Heart right ventricle (tissue), 16 donors: ENCODE data around the gene ZNF318. TPM values are rescaled to one million over a fixed set of nuclear protein-coding genes. Genes with fewer than 3 reads are reported as not detected.

Experiments
- ATAC-seq, 8 donors: fragments of 200-7000 bp; cut with Tn5 transposase; one replicate each; pipeline ENCODE4 v1.9.1; 2020; ENCODE audit warnings: mild to moderate bottlenecking in 8 of 8, moderate library complexity in 8 of 8, moderate number of reproducible peaks in 1 of 8
- DNase-seq, 2 donors: peaks; one replicate each; pipeline ENCODE4 v3.0.0-alpha.2; 2020
- H3K27ac ChIP-seq, 10 donors: fragments of 200-600 bp; sonication (generic) in 2 of 10; one replicate each; pipeline versions ENCODE4 v1.5.0 to v1.8.0; 2020 to 2022; ENCODE audit warnings: mild to moderate bottlenecking in 3 of 10
- H3K27me3 ChIP-seq, 7 donors: fragments of 200-600 bp; one replicate each; pipeline ENCODE4 v1.8.0; 2021 to 2022; ENCODE audit warnings: mild to moderate bottlenecking in 2 of 7
- H3K36me3 ChIP-seq, 9 donors: fragments of 200-600 bp; sonication (generic) in 1 of 9; one replicate each; pipeline versions ENCODE4 v1.5.0 to v1.8.0; 2020 to 2022; ENCODE audit warnings: mild to moderate bottlenecking in 2 of 9
- H3K4me1 ChIP-seq, 9 donors: fragments of 200-600 bp; sonication (generic) in 1 of 9; one replicate each; pipeline versions ENCODE4 v1.5.0 to v1.8.0; 2020 to 2022; ENCODE audit warnings: mild to moderate bottlenecking in 4 of 9
- H3K4me3 ChIP-seq, 10 donors: fragments of 200-600 bp; sonication (generic) in 2 of 10; one replicate each; pipeline versions ENCODE4 v1.5.0 to v1.8.0; 2020 to 2022; ENCODE audit warnings: mild to moderate bottlenecking in 7 of 10, moderate library complexity in 2 of 10
- H3K9me3 ChIP-seq, 11 donors: fragments of 200-600 bp in 10 of 11; sonication (generic) in 2 of 11; one replicate each; pipeline versions ENCODE4 v1.5.0 to v1.8.0; 2013 to 2022; ENCODE audit warnings: mild to moderate bottlenecking in 2 of 11, control low read depth in 1 of 11, moderate library complexity in 1 of 11
- WGBS, 2 donors: extraction: QIAGEN DNeasy Blood & Tissue Kit; methylation state at CpG; one replicate each; pipeline ENCODE4 v1.1.7; 2013; ENCODE audit warnings: inconsistent platforms in 1 of 2; 5-methylcytosine and 5-hydroxymethylcytosine counted together
- intact Hi-C, 10 donors: fragments of 100-400 bp; cut with DNase I; formaldehyde crosslinking; loops; one replicate each; pipeline versions ENCODE4 v1.11.1 to v1.14.2; 2022
- polyA plus RNA-seq, 2 donors: library from polyadenylated mRNA; stranded (reverse); fragments of 200-250 nt; gene quantifications; one replicate each; pipeline ENCODE4 v1.2.3, GENCODE V29; 2013
- total RNA-seq, 10 donors: library from RNA; stranded (reverse); fragmentation: NEBNext Ultra II Directional in 3 of 10; extraction: Animal tissue kit (Norgen Biotek cat#: 25700) in 3 of 10; gene quantifications; one replicate each; pipeline versions ENCODE4 v1.2.1 to v1.2.4, GENCODE V29; 2021 to 2023
- TF ChIP-seq, protein P1 (sequence below), 9 donors: fragments of 200-600 bp; sonication (generic) in 2 of 9; IDR thresholded peaks; one replicate each; pipeline versions ENCODE4 v1.5.0 to v1.8.0; 2021 to 2022; ENCODE audit warnings: antibody characterized with exemption in 9 of 9, mild to moderate bottlenecking in 5 of 9, moderate library complexity in 1 of 9
- donor health status: Arrhythmogenic right ventricular cardiomyopathy.
- donor health status: ischemic (EF 13 %, LVEDD 7.1; RV severe dilation, severe dysfunction).
- donor health status: healthy with polysubstance abuse.
- donor health status: DM: no; HTN: yes; CAD: no.
- donor health status: DM: no; HTN: no; CAD: no.
- donor health status: ischemic (EF 25% LVEDD 6.9; RV normal size, moderate dysfunction).
- donor health status: ischemic (EF 25% LVEDD 5.7; RV mildly dilated, moderate dysfunction).
- donor health status: healthy.
- donor health status: DM: yes; HTN: yes; CAD: no.
- donor health status: Ischemic cardiomyopathy.
- donor health status: ischemic (EF 35%, LVEDD 5.7; RV mildly dilated, moderate dysfunction).
- donor health status: nonischemic (EF 11% LVEDD 7.7; RV severe dilation, severe dysfunction).
- donor health status: DM: yes; HTN: yes; CAD: no.
- donor health status: PGD.
- donor health status: ischemic (EF 29% LVEDD 5.4; RV normal size, mild dysfunction).
- donor health status: nonischemic (EF 23%, LVEDD 6.1; RV moderate dilation, normal function).

ZNF318 gene
- total and polyA plus RNA-seq, 12 donors: 3.4 to 20.4 (median 13.7) TPM

- WGBS, 2 donors: 81 to 89% methylated on average over 1 of the region's 1 CpG
Measured at GRCh38 chr6:43325876-43326275, 43.6 kb downstream of the ZNF318 start.

DNA sequence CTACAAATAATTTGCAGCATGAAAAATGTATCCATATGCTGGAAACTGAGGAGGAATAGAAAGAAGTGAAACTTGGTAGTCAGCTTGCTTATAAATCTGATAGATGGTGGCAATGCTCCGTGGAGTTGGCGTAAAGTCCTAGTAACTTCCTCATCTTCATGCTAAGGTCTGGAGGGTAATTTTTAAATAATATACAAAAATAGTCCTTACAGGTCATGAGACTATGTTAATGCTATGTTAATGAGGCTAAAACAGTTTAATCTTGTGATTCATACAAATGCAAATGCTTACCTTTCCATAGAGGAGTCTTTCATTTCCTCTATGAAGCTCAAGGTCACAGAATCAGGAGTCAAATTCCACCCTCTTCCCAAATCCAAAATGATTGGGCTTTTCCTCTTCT, 51.4 kb downstream of the ZNF318 start:
- H3K27me3 ChIP-seq: no peaks in the 10 kb centered on the region
- H3K4me1 ChIP-seq: peaks cover 0 to 7% (median 0%) of the 10 kb centered on the region in 9 donors
- DNase-seq (no peak), ATAC-seq (no peak)
- H3K36me3 ChIP-seq: peaks cover 0 to 7% (median 0%) of the 10 kb centered on the region in 9 donors
- intact Hi-C loops: no loop called here
- WGBS, 2 donors: 92 to 95% methylated on average over 2 of the region's 2 CpGs
- no peak overlapping the region for H3K4me3 ChIP-seq
- TF ChIP-seq, protein P1, sequence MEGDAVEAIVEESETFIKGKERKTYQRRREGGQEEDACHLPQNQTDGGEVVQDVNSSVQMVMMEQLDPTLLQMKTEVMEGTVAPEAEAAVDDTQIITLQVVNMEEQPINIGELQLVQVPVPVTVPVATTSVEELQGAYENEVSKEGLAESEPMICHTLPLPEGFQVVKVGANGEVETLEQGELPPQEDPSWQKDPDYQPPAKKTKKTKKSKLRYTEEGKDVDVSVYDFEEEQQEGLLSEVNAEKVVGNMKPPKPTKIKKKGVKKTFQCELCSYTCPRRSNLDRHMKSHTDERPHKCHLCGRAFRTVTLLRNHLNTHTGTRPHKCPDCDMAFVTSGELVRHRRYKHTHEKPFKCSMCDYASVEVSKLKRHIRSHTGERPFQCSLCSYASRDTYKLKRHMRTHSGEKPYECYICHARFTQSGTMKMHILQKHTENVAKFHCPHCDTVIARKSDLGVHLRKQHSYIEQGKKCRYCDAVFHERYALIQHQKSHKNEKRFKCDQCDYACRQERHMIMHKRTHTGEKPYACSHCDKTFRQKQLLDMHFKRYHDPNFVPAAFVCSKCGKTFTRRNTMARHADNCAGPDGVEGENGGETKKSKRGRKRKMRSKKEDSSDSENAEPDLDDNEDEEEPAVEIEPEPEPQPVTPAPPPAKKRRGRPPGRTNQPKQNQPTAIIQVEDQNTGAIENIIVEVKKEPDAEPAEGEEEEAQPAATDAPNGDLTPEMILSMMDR (IDR thresholded peaks at IDR 0.05): no peak
- H3K27ac ChIP-seq: no peak overlapping the region
- no peaks in the 10 kb centered on the region for H3K9me3 ChIP-seq

More at GRCh38 chr6:43325876-43326275, 43.6 kb downstream of the ZNF318 start:
- Histone ChIP-seq H3K27ac (no peak overlapping the region), H3K27me3 (no peaks in the 10 kb centered on the region), H3K36me3 (peaks cover 0 to 26% (median 0%) of the 10 kb centered on the region in 9 donors), H3K4me3 (no peak overlapping the region), H3K9me3 (peaks cover 0 to 6% (median 0%) of the 10 kb centered on the region in 11 donors), H3K4me1 (peaks cover 0 to 6% (median 0%) of the 10 kb centered on the region in 9 donors)
- DNase-seq (no peak), ATAC-seq (no peak)
- TF ChIP-seq, protein P1 (IDR thresholded peaks at IDR 0.05): no peak
- intact Hi-C loops: loop anchor here in 1 of 10 donors (5.0 kb wide), 1 partner anchor 64 kb away; no protein-coding TSS in a partner anchor

- Histone ChIP-seq H3K9me3 (no peaks in the 10 kb centered on the region), H3K36me3 (peaks cover 0 to 7% (median 0%) of the 10 kb centered on the region in 9 donors), H3K27me3 (peaks cover 0 to 5% (median 0%) of the 10 kb centered on the region in 7 donors), H3K4me1 (peaks cover 0 to 38% (median 3%) of the 10 kb centered on the region in 9 donors), H3K27ac (no peak overlapping the region), H3K4me3 (no peak overlapping the region)
- TF ChIP-seq, protein P1 (IDR thresholded peaks at IDR 0.05): no peak
- no peak for DNase-seq
- no peak for ATAC-seq
- WGBS, 2 donors: 96 to 100% methylated on average over 1 of the region's 1 CpG
- intact Hi-C loops: no loop called here
Measured at GRCh38 chr6:43313813-43314212, 55.6 kb downstream of the ZNF318 start.

DNA sequence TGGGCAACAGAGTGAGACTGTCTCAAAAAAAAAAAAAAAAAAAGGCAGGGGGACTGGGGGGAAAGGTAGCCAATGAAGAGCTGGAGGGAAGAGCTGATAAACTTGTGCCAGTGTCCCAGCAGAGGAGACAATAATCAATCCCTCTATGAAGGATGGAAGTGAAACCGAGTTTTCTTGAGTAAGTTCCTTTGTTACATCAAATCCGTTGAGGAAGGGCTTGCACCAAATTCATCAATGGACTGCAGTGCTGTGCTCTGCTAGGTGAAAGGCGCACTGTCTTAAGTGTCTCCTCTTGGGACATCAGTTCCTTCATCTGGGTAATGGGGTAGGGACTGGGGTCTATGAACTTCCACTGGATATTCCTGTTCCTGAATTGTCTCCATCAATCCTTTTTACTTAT, 57.8 kb downstream of the ZNF318 start:
- H3K27me3 ChIP-seq: peaks cover 0 to 6% (median 0%) of the 10 kb centered on the region in 7 donors
- H3K4me1 ChIP-seq: peaks cover 0 to 45% (median 14%) of the 10 kb centered on the region in 9 donors
- ATAC-seq: no peak
- intact Hi-C loops: no loop called here
- TF ChIP-seq, protein P1 (IDR thresholded peaks at IDR 0.05): no peak
- DNase-seq: no peak
- H3K36me3 ChIP-seq: no peaks in the 10 kb centered on the region
- WGBS, 2 donors: 83 to 89% methylated on average over 3 of the region's 3 CpGs
- no peaks in the 10 kb centered on the region for H3K9me3 ChIP-seq
- H3K4me3 ChIP-seq: no peak overlapping the region
- H3K27ac ChIP-seq: no peak overlapping the region
